IgD-negative memory B cell (primary cell): ENCODE data around the gene DNAAF1. TPM values are rescaled to one million over a fixed set of nuclear protein-coding genes. Genes with fewer than 3 reads are reported as not detected.

Source experiments
- H3K27ac Mint-ChIP-seq, 3 donors: one replicate each; pipeline ENCODE4 v1.8.0; 2020 to 2022; ENCODE audit warnings: mild to moderate bottlenecking in 3 of 3, mixed read lengths in 3 of 3, moderate library complexity in 1 of 3
- H3K27me3 Mint-ChIP-seq: one replicate; pipeline ENCODE4 v1.8.0; 2021; ENCODE audit warnings: mixed read lengths
- H3K36me3 Mint-ChIP-seq: one replicate; pipeline ENCODE4 v1.8.0; 2020; ENCODE audit warnings: mild to moderate bottlenecking, mixed read lengths
- H3K4me1 Mint-ChIP-seq, 3 donors: one replicate each; pipeline ENCODE4 v1.8.0; 2020 to 2022; ENCODE audit warnings: mixed read lengths in 3 of 3, mild to moderate bottlenecking in 1 of 3
- H3K4me3 Mint-ChIP-seq, 4 donors: one replicate each; pipeline ENCODE4 v1.8.0; 2020 to 2022; ENCODE audit warnings: mild to moderate bottlenecking in 4 of 4, mixed read lengths in 4 of 4, moderate library complexity in 3 of 4
- H3K9me3 Mint-ChIP-seq, 3 donors: one replicate each; pipeline ENCODE4 v1.8.0; 2020 to 2021; ENCODE audit warnings: mixed read lengths in 3 of 3, mild to moderate bottlenecking in 1 of 3
- polyA plus RNA-seq: library from polyadenylated mRNA; unstranded; fragments of 300-500 nt; fragmentation: Illumina TruSeq; gene quantifications from one replicate; pipeline ENCODE4 v1.2.3, GENCODE V29; 2021

The DNAAF1 gene
- polyA plus RNA-seq, 1 donor from 2014 or later, result not detected

DNA sequence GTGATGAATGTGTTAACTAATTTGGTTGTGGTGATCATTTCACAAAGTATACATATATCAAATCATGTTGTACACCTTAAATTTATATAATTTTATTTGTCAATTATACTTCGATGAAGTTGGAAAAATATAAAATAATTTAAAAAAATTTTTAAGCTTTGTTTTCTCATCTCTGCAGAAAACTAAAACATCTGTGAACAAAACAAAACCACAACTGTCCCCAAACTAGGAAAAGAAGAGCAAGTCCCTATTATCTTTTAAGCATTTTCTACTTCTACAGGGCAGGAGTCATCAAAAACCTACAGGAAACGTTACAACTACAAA, 6.6 kb upstream of the DNAAF1 start:
- H3K27me3 Mint-ChIP-seq, result no peaks in the 10 kb centered on the region
- peaks cover 3 to 13% (median 11%) of the 10 kb centered on the region in 3 donors for H3K4me1 Mint-ChIP-seq
- H3K9me3 Mint-ChIP-seq, result no peaks in the 10 kb centered on the region
- H3K27ac Mint-ChIP-seq, result peak overlapping the region in 1 of 3 donors; percentile 18
- peaks cover 6% of the 10 kb centered on the region for H3K36me3 Mint-ChIP-seq
- H3K4me3 Mint-ChIP-seq, result no peak overlapping the region

GRCh38 chr16:84138824-84139627, 6.1 kb upstream of the DNAAF1 start:
- H3K27me3 Mint-ChIP-seq, result no peaks in the 10 kb centered on the region
- peaks cover 5 to 15% (median 13%) of the 10 kb centered on the region in 3 donors for H3K4me1 Mint-ChIP-seq
- H3K36me3 Mint-ChIP-seq, result peaks cover 6% of the 10 kb centered on the region
- H3K9me3 Mint-ChIP-seq, result no peaks in the 10 kb centered on the region
- no peak overlapping the region for H3K4me3 Mint-ChIP-seq
- H3K27ac Mint-ChIP-seq, result peak overlapping the region in 1 of 3 donors; percentile 18

GRCh38 chr16:84139628-84140258, 5.4 kb upstream of the DNAAF1 start:
- H3K27me3 Mint-ChIP-seq, result no peaks in the 10 kb centered on the region
- H3K27ac Mint-ChIP-seq, result peak overlapping the region in 1 of 3 donors; percentile 90
- peaks cover 9 to 18% (median 18%) of the 10 kb centered on the region in 3 donors for H3K4me1 Mint-ChIP-seq

GRCh38 chr16:84141143-84141670, 3.9 kb upstream of the DNAAF1 start:
- Mint-ChIP-seq H3K4me3 (no peak overlapping the region), H3K27me3 (no peaks in the 10 kb centered on the region), H3K9me3 (no peaks in the 10 kb centered on the region), H3K36me3 (peaks cover 5% of the 10 kb centered on the region), H3K4me1 (peaks cover 9 to 18% (median 15%) of the 10 kb centered on the region in 3 donors), H3K27ac (no peak overlapping the region)

More at GRCh38 chr16:84139628-84140258, 5.4 kb upstream of the DNAAF1 start:
- H3K9me3 Mint-ChIP-seq, result no peaks in the 10 kb centered on the region
- H3K4me3 Mint-ChIP-seq, result no peak overlapping the region
- peaks cover 6% of the 10 kb centered on the region for H3K36me3 Mint-ChIP-seq

DNA sequence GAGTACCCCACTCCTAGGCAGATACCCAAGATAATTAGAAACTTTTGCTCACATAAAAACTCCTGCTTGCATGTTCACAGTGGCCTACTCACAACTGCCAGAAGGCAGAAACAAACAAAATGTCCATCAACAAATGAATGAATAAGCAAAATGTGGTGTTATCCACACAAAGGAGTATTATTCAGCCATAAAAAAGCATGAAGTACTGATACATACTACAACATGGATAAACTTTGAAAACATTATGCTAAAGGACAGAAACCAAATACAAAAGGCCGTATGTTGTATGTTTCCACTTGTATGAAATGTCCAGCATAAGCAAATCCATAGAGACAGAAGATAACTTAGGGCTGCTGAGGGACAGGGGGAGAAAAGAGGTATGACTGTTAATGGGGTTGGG, 2.0 kb upstream of the DNAAF1 start:
- H3K9me3 Mint-ChIP-seq, result no peaks in the 10 kb centered on the region
- peaks cover 5% of the 10 kb centered on the region for H3K36me3 Mint-ChIP-seq
- peak overlapping the region in 1 of 3 donors; percentile 19 for H3K27ac Mint-ChIP-seq
- H3K4me3 Mint-ChIP-seq, result peak overlapping the region in 2 of 4 donors; percentile 23 to 98
- peaks cover 9 to 14% (median 12%) of the 10 kb centered on the region in 3 donors for H3K4me1 Mint-ChIP-seq
- no peaks in the 10 kb centered on the region for H3K27me3 Mint-ChIP-seq

GRCh38 chr16:84143784-84144199, 1.3 kb upstream of the DNAAF1 start:
- H3K27ac Mint-ChIP-seq, result peak overlapping the region; percentile 50 to 92 (median 88)

GRCh38 chr16:84144209-84144858, 774 bp upstream of the DNAAF1 start:
- H3K36me3 Mint-ChIP-seq, result peaks cover 5% of the 10 kb centered on the region

More at GRCh38 chr16:84143784-84144199, 1.3 kb upstream of the DNAAF1 start:
- Mint-ChIP-seq H3K4me1 (peaks cover 9 to 14% (median 12%) of the 10 kb centered on the region in 3 donors), H3K36me3 (peaks cover 5% of the 10 kb centered on the region), H3K9me3 (no peaks in the 10 kb centered on the region), H3K4me3 (peak overlapping the region; percentile 89 to 98 (median 98)), H3K27me3 (no peaks in the 10 kb centered on the region)

DNA sequence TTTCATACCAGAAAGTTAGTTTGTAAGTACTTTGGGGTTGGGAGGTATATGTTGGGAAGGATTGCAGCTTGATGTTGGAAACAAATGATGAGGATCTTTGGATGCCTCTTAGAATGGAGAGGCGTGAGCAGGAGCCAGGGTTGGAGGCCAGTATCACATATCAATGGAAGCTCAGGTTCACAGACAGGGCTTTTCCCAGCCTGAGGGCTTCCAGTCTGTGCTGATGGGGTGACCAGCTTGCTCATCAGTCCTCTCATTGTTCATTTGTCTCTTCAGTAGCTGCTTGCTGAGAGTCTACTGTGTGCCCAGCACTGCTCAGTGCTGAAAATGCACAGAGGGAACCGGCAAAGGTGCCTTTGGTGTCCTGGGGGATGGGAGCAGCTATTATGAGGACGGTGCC, 5.8 kb downstream of the DNAAF1 start:
- no peak overlapping the region for H3K27ac Mint-ChIP-seq
- H3K36me3 Mint-ChIP-seq, result no peaks in the 10 kb centered on the region
- no peaks in the 10 kb centered on the region for H3K4me1 Mint-ChIP-seq
- H3K9me3 Mint-ChIP-seq, result peaks cover 0 to 2% (median 0%) of the 10 kb centered on the region in 3 donors
- H3K4me3 Mint-ChIP-seq, result no peak overlapping the region
- peaks cover 10% of the 10 kb centered on the region for H3K27me3 Mint-ChIP-seq

More at GRCh38 chr16:84144209-84144858, 774 bp upstream of the DNAAF1 start:
- H3K4me3 Mint-ChIP-seq, result peak overlapping the region; percentile 89 to 98 (median 98)
- H3K4me1 Mint-ChIP-seq, result peaks cover 9 to 14% (median 12%) of the 10 kb centered on the region in 3 donors
- H3K27me3 Mint-ChIP-seq, result no peaks in the 10 kb centered on the region
- no peaks in the 10 kb centered on the region for H3K9me3 Mint-ChIP-seq
- peak overlapping the region; percentile 50 to 92 (median 88) for H3K27ac Mint-ChIP-seq

DNA sequence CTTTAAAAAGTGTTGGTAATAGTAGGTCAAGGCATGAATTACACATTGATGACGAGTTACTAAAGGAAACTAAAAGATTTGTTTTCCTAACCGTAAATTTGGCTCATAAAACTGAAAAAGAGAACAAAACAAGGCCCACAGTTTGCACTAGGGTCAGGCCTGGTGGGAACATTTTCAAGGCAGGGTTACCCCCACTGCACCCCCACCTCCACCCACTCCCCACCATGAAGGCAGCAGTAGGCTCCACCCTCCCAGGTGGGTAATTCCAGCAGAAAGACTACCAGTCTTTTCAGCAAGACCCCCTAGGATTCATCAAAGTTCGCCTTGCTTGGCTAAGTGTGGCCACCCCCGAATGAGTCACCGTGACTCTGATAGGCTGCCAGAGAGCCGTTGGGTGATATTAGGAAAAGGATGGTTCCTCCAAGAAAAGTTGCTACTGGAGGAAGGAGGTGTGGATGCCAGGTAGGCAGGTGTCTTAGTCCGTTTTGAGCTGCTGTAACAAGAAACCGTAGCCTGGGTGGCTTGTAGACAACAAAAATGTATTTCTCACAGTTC, 8.6 kb downstream of the DNAAF1 start:
- Mint-ChIP-seq H3K4me1 (no peaks in the 10 kb centered on the region), H3K4me3 (no peak overlapping the region), H3K27ac (no peak overlapping the region), H3K36me3 (no peaks in the 10 kb centered on the region), H3K27me3 (peaks cover 18% of the 10 kb centered on the region), H3K9me3 (peaks cover 0 to 2% (median 0%) of the 10 kb centered on the region in 3 donors)

DNA sequence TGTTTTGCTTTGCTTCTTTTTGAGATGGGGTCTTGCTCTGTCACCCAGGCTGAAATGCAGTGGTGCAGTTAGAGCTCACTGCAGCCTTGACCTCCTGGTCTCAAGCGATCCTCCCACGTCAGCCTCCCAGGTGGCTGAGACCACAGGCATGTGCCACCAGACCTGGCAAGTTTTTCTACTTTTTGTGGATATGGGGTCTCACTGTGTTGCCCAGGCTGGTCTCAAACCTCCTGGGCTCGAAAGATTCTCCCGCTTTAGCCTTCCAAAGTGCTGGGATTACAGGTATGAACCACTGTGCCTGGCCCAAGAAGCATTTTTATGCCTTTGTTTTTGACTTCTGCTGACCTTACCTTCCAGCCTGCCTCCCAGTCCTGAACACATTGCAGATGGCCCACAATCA, 10.1 kb downstream of the DNAAF1 start:
- H3K27me3 Mint-ChIP-seq, result peaks cover 21% of the 10 kb centered on the region
- no peak overlapping the region for H3K4me3 Mint-ChIP-seq
- no peaks in the 10 kb centered on the region for H3K4me1 Mint-ChIP-seq
- no peaks in the 10 kb centered on the region for H3K36me3 Mint-ChIP-seq
- H3K27ac Mint-ChIP-seq, result no peak overlapping the region
- peaks cover 0 to 2% (median 0%) of the 10 kb centered on the region in 3 donors for H3K9me3 Mint-ChIP-seq

DNA sequence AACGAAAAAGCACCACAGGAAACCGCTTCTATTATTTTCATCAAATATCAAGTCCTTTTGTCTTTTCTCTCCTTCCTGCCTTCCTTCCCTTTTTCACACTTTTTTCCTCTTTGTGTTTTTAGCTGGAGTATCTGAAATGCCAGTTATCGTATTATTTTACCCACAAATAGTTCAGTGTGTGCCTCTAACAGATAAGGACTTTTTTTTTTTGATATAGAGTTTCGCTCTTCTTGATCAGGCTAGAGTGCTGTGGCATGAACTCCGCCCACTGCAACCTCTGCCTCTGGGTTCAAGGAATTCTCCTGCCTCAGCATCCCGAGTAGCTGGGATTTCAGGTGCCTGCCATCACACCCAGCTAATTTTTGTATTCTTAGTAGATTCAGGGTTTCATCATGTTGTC, 10.7 kb downstream of the DNAAF1 start:
- Mint-ChIP-seq H3K4me1 (no peaks in the 10 kb centered on the region), H3K9me3 (peaks cover 0 to 2% (median 0%) of the 10 kb centered on the region in 3 donors), H3K4me3 (no peak overlapping the region), H3K36me3 (no peaks in the 10 kb centered on the region), H3K27ac (no peak overlapping the region), H3K27me3 (peaks cover 21% of the 10 kb centered on the region)

DNA sequence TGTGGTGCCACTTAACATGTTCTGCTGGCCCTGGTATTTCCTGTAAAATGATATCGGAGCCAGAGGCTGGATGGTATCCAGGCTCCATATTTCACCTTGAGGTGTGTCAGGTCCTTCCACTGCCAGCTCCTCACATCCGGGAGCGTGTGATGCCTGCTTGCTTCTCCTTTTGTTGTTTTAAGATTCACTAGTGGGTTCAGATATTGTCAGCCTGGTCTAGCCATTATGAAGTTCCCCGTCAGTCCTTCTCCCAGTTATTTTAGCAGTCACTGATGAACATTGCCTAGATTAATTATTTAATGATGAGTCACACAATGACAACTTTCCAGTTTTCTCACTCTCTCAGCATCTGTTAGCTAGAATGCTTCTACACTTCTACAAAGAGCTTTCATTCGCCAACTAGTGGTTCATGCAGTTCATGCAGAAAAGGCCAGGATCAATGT, 11.3 kb downstream of the DNAAF1 start:
- H3K36me3 Mint-ChIP-seq, result no peaks in the 10 kb centered on the region
- H3K27ac Mint-ChIP-seq, result no peak overlapping the region
- peaks cover 21% of the 10 kb centered on the region for H3K27me3 Mint-ChIP-seq
- no peaks in the 10 kb centered on the region for H3K4me1 Mint-ChIP-seq
- no peak overlapping the region for H3K4me3 Mint-ChIP-seq
- H3K9me3 Mint-ChIP-seq, result peaks cover 0 to 2% (median 0%) of the 10 kb centered on the region in 3 donors

DNA sequence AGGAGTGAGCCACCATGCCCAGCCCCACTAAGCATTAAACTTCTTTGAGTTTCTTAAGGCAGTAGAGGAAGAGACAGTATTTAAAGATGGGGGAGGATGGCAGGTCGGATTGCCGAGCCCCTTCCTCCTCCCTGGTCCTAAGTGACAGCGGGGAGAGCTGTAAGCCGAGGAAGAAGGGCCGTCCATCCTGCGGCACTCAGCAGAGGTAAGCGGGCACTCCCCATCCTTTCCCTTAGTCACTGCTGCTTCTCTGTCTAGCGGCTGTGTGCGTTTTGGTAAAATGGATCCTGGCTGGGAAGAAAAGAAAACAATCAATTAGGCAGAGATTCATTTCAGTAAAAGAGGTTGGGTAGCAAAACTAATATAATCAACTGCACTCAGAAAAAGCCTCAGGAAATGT, 13.9 kb downstream of the DNAAF1 start:
- H3K4me3 Mint-ChIP-seq, result no peak overlapping the region
- H3K4me1 Mint-ChIP-seq, result no peaks in the 10 kb centered on the region
- H3K36me3 Mint-ChIP-seq, result no peaks in the 10 kb centered on the region
- H3K27me3 Mint-ChIP-seq, result peaks cover 28% of the 10 kb centered on the region
- peaks cover 0 to 2% (median 0%) of the 10 kb centered on the region in 3 donors for H3K9me3 Mint-ChIP-seq
- no peak overlapping the region for H3K27ac Mint-ChIP-seq

- Mint-ChIP-seq H3K27ac (no peak overlapping the region), H3K27me3 (peaks cover 31% of the 10 kb centered on the region), H3K36me3 (no peaks in the 10 kb centered on the region), H3K4me3 (no peak overlapping the region), H3K9me3 (peaks cover 0 to 2% (median 0%) of the 10 kb centered on the region in 3 donors), H3K4me1 (no peaks in the 10 kb centered on the region)
Measured at GRCh38 chr16:84159800-84160199, 14.7 kb downstream of the DNAAF1 start.
